ENCODE results near the gene ARHGAP26.

Gene ARHGAP26

DNA sequence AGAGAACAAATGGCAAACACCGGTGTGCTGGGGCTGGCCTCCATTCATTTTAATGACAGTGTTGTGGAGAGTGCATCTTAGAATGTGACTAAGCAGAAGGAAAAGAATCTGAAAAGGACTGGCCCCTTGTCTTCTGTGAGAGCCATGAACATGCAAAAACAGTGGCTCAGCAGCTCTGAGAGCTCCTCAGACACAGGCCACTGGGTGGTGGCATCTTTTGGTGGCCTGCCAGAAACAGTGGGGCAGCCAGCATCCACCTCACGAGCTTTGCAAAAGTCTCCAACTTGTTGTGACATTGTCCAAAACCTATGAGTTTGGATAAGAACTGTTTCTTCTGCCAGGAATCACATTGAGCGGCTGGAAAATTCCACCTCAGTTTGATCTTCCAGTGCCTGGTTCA lies 399.9 kb downstream of the ARHGAP26 start:
- H3K27ac Mint-ChIP-seq: no peak overlapping the region
- H3K9me3 Mint-ChIP-seq (ENCODE audit: low read depth): no peaks in the 10 kb centered on the region
- no peaks in the 10 kb centered on the region for H3K4me1 Mint-ChIP-seq (ENCODE audit: low read depth)
- no peak overlapping the region for H3K4me3 Mint-ChIP-seq
- H3K27me3 Mint-ChIP-seq: no peaks in the 10 kb centered on the region
- peaks cover 8% of the 10 kb centered on the region for H3K36me3 Mint-ChIP-seq

GRCh38 chr5:143170977-143171376 lies 400.8 kb downstream of the ARHGAP26 start:
- Mint-ChIP-seq H3K9me3 (ENCODE audit: low read depth) (no peaks in the 10 kb centered on the region), H3K4me3 (no peak overlapping the region), H3K27ac (no peak overlapping the region)

DNA sequence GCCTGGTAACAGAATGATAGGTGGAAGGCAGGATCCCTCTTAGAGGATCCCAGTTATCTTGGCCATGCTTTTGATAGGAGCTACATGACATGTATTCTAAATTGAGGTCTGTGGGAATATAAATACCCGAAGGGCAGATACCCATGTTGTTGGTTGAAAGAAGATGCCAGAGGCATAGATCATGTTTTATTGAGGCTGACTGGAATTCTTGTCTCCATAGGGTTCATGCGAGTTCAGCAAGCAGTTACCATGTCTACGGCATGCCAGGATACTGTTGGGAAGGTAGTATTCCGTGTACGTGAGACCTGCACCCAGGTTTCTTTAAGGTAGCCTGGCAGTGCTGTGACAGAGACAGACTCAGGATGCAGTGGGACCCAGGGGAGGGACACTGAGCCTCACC lies 402.6 kb downstream of the ARHGAP26 start:
- Mint-ChIP-seq H3K4me1 (ENCODE audit: low read depth) (no peaks in the 10 kb centered on the region), H3K4me3 (no peak overlapping the region), H3K27me3 (no peaks in the 10 kb centered on the region), H3K9me3 (ENCODE audit: low read depth) (no peaks in the 10 kb centered on the region), H3K27ac (no peak overlapping the region), H3K36me3 (peaks cover 6% of the 10 kb centered on the region)

More at GRCh38 chr5:143170977-143171376, 400.8 kb downstream of the ARHGAP26 start:
- Mint-ChIP-seq H3K4me1 (ENCODE audit: low read depth) (no peaks in the 10 kb centered on the region), H3K36me3 (peaks cover 8% of the 10 kb centered on the region), H3K27me3 (no peaks in the 10 kb centered on the region)

GRCh38 chr5:143173139-143173889 lies 403.1 kb downstream of the ARHGAP26 start:
- Mint-ChIP-seq H3K27me3 (no peaks in the 10 kb centered on the region), H3K36me3 (peaks cover 4% of the 10 kb centered on the region), H3K9me3 (ENCODE audit: low read depth) (no peaks in the 10 kb centered on the region), H3K27ac (no peak overlapping the region), H3K4me1 (ENCODE audit: low read depth) (no peaks in the 10 kb centered on the region), H3K4me3 (no peak overlapping the region)

DNA sequence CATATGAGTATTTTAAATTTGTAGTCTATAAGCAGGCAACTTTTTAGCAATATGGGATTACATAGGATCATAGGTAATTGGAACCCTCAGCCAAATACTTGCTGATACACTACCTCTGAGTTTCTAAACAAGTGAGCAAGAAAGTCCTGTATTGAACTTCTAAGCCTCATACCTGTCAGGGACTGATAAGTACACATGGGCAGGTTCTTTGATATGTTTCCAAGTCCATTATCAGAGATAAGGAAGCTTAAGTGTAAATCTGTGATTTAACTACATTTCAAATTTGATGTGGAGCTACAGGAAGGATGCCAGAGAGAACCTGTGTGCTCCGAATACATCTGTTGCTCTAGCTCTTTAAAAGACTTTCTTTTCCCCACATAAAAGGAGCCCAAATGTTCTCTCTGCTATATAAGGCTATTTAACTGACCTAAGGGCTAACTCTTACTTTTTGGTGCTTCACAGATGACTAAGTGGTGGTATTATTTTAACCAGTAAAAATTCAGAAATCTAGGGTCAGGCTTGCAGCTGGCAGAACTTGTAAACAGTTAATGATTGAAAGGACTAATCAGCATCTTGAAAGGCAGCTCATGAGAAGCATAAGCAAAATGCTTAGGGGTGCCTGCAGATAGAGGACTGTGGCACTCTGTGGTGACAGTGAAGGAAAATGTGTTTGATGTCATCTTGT lies 404.7 kb downstream of the ARHGAP26 start:
- Mint-ChIP-seq H3K27ac (no peak overlapping the region), H3K4me3 (no peak overlapping the region), H3K27me3 (no peaks in the 10 kb centered on the region), H3K4me1 (ENCODE audit: low read depth) (no peaks in the 10 kb centered on the region), H3K9me3 (ENCODE audit: low read depth) (no peaks in the 10 kb centered on the region), H3K36me3 (peaks cover 6% of the 10 kb centered on the region)

GRCh38 chr5:143176048-143176447 lies 405.9 kb downstream of the ARHGAP26 start:
- H3K27ac Mint-ChIP-seq: no peak overlapping the region
- H3K36me3 Mint-ChIP-seq: peaks cover 10% of the 10 kb centered on the region
- H3K27me3 Mint-ChIP-seq: no peaks in the 10 kb centered on the region
- no peak overlapping the region for H3K4me3 Mint-ChIP-seq
- H3K4me1 Mint-ChIP-seq (ENCODE audit: low read depth): no peaks in the 10 kb centered on the region
- no peaks in the 10 kb centered on the region for H3K9me3 Mint-ChIP-seq (ENCODE audit: low read depth)

DNA sequence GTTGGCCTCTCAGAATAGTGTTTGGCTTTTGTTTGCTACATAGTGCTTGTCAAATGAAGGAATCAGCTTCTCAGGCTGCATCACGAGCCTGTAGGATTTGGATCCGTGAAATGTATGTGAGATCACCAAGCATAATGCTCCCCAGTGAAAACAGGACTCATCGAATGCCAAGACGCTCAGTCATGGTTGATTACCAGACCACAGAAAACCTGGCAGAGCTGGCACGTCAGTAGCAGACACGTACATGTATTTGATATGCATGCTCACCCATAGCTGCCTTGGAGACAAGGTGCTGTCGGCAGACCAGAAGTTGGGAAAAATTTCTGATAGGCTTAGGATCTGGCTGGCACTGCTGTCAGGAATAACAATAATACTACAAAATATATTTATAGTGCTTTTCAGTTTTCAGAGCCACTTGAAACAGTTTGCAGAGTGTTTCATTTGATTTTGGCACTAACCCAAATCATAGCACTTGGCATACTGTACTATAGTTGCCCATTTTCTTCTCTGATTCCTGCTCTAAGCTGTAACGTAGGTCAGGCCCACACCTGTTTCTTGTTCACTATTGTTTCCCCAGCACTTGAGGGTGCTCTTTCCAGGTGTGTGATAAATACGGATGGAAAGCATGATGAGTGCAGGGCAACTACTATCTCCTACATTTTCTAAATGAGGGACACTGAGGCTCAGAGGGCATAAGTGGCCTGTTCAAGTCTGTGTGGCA lies 407.2 kb downstream of the ARHGAP26 start:
- Mint-ChIP-seq H3K36me3 (peaks cover 14% of the 10 kb centered on the region), H3K4me1 (ENCODE audit: low read depth) (peaks cover 6% of the 10 kb centered on the region), H3K4me3 (no peak overlapping the region), H3K27me3 (no peaks in the 10 kb centered on the region), H3K27ac (no peak overlapping the region), H3K9me3 (ENCODE audit: low read depth) (no peaks in the 10 kb centered on the region)

DNA sequence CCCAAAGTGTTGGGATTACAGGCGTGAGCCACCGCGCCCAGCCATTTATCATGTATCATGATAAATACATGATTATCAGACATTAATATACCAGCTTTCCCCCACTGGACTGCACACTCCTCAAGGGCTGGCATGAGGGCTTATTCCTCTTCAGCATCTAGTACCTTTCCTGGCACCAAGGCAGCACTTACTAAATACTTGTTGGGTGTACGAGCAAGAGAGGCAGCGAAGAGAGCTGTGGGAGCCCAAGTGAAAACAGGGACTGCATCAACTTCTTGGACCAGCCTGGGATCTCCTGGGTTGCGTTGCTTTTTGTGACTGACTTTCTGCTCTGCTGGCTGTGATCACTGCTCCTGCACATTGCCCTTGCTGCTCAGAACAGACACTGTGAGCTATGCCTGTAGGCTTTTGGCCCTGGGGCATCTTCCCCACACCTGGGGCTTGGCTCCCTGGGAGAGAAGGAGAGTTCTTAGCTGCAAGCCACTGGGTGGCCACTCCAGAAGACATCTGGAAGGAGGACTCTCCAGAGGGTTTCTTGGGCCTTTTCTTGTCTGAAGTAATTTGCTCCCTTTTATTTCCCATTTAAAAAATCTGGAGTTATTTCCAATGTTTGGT lies 409.1 kb downstream of the ARHGAP26 start:
- Mint-ChIP-seq H3K9me3 (ENCODE audit: low read depth) (no peaks in the 10 kb centered on the region), H3K4me1 (ENCODE audit: low read depth) (peaks cover 18% of the 10 kb centered on the region), H3K27me3 (no peaks in the 10 kb centered on the region), H3K36me3 (peaks cover 14% of the 10 kb centered on the region), H3K4me3 (no peak overlapping the region), H3K27ac (no peak overlapping the region)

GRCh38 chr5:143180751-143181150 lies 410.6 kb downstream of the ARHGAP26 start:
- Mint-ChIP-seq H3K27me3 (no peaks in the 10 kb centered on the region), H3K4me1 (ENCODE audit: low read depth) (peaks cover 20% of the 10 kb centered on the region), H3K4me3 (no peak overlapping the region), H3K9me3 (ENCODE audit: low read depth) (no peaks in the 10 kb centered on the region), H3K36me3 (peaks cover 14% of the 10 kb centered on the region), H3K27ac (no peak overlapping the region)

- Mint-ChIP-seq H3K4me1 (ENCODE audit: low read depth) (peaks cover 20% of the 10 kb centered on the region), H3K27me3 (no peaks in the 10 kb centered on the region), H3K4me3 (no peak overlapping the region), H3K9me3 (ENCODE audit: low read depth) (no peaks in the 10 kb centered on the region), H3K27ac (no peak overlapping the region), H3K36me3 (peaks cover 14% of the 10 kb centered on the region)
Measured at GRCh38 chr5:143181173-143181572, 411.0 kb downstream of the ARHGAP26 start.

DNA sequence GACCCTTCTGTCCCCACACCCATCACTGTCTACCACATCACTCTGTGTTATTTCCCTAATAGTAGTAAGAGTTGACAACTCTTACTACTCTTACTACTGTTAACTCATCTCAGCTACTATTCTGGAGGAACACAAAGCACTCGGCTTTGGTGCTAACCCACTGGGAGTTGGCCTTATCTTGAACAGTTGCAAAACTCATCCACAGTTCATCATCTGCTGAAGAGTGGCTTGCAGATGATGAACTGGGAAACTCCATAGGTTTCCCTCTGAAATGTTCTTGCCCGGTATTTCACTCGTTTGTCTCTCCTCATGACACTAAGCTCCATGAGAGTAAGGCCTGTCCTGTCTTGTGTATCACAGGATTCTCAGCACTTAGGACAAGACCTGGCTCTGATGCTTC lies 411.9 kb downstream of the ARHGAP26 start:
- Mint-ChIP-seq H3K36me3 (peaks cover 16% of the 10 kb centered on the region), H3K9me3 (ENCODE audit: low read depth) (no peaks in the 10 kb centered on the region), H3K4me3 (no peak overlapping the region), H3K4me1 (ENCODE audit: low read depth) (peaks cover 20% of the 10 kb centered on the region), H3K27me3 (no peaks in the 10 kb centered on the region), H3K27ac (no peak overlapping the region)

- peak overlapping the region; percentile 84 for H3K27ac Mint-ChIP-seq
- no peaks in the 10 kb centered on the region for H3K27me3 Mint-ChIP-seq
- peaks cover 5% of the 10 kb centered on the region for H3K9me3 Mint-ChIP-seq (ENCODE audit: low read depth)
- peaks cover 20% of the 10 kb centered on the region for H3K36me3 Mint-ChIP-seq
- peak overlapping the region; percentile 30 for H3K4me3 Mint-ChIP-seq
- H3K4me1 Mint-ChIP-seq (ENCODE audit: low read depth): peaks cover 20% of the 10 kb centered on the region
Measured at GRCh38 chr5:143182901-143183820, 413.0 kb downstream of the ARHGAP26 start.

DNA sequence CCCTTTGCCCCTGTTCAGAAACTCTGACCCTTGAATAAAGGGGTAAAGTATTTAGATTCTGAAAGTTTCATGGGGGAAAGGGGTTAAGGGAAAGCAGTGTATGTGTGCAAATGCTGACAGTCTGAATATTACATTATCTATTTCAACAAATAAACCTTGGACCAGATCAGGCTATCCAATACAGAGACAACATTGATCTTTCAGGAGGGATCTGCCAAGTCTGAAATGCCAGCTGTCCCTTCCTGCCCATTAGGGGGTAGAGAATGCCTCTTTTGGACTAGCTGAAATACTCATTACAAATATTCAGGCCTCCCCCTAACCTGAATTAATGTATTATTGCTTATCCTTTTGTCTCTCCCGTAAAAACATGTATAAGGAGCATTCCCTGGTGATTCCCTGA lies 413.8 kb downstream of the ARHGAP26 start:
- H3K4me1 Mint-ChIP-seq (ENCODE audit: low read depth): peaks cover 20% of the 10 kb centered on the region
- peaks cover 9% of the 10 kb centered on the region for H3K9me3 Mint-ChIP-seq (ENCODE audit: low read depth)
- H3K4me3 Mint-ChIP-seq: no peak overlapping the region
- no peaks in the 10 kb centered on the region for H3K27me3 Mint-ChIP-seq
- H3K27ac Mint-ChIP-seq: peak overlapping the region; percentile 79
- peaks cover 28% of the 10 kb centered on the region for H3K36me3 Mint-ChIP-seq

GRCh38 chr5:143186623-143187022 lies 416.4 kb downstream of the ARHGAP26 start:
- peaks cover 22% of the 10 kb centered on the region for H3K36me3 Mint-ChIP-seq
- H3K27me3 Mint-ChIP-seq: no peaks in the 10 kb centered on the region
- peaks cover 9% of the 10 kb centered on the region for H3K9me3 Mint-ChIP-seq (ENCODE audit: low read depth)
- no peak overlapping the region for H3K4me3 Mint-ChIP-seq
- H3K4me1 Mint-ChIP-seq (ENCODE audit: low read depth): peaks cover 20% of the 10 kb centered on the region
- H3K27ac Mint-ChIP-seq: no peak overlapping the region
